Measurements from ENCODE around the gene CCM2L. TPM values are rescaled to one million over a fixed set of nuclear protein-coding genes. Genes with fewer than 3 reads are reported as not detected.

Gene CCM2L
- total and polyA plus RNA-seq, 9 of the 15 experiments (the other 6 are each of a cell fraction or from before 2014, with no cell fraction given) = 0.04 TPM; not detected in 8

GRCh38 chr20:32057656-32058184 lies 47.5 kb downstream of the CCM2L start:
- CTCF ChIA-PET (ENCODE audit: low intra/inter-chr PET ratio) = no interaction called here
- WGBS (ENCODE audit: insufficient coverage, low coverage, missing lambda C conversion rate) = 7% methylated on average over 8 of the region's 8 CpGs
- DNase-seq (ENCODE audit: extremely low read depth in 1 of 4, low spot score in 3 of 4) (no peak), ATAC-seq (no peak), FAIRE-seq (no peak)
- Histone ChIP-seq H2AFZ (ENCODE audit: low read depth, low read length) (no peak overlapping the region), H3K4me2 (ENCODE audit: insufficient read depth, low read length) (no peak overlapping the region), H3K79me2 (ENCODE audit: control insufficient read depth, insufficient read depth, low read length) (no peaks in the 10 kb centered on the region), H3K4me3 (no peak overlapping the region), H3K27me3 (ENCODE audit: control insufficient read depth in 2 of 2, insufficient read depth in 2 of 2, low read length in 2 of 2) (peaks cover 45 to 74% of the 10 kb centered on the region in 2 experiments), H3K9me3 (replicated peaks; ENCODE audit: control insufficient read depth, insufficient read depth, low read depth, low read length) (no peaks in the 10 kb centered on the region), H3K9ac (ENCODE audit: insufficient read depth in 1 of 2, low read depth in 2 of 2, low read length in 2 of 2) (no peak overlapping the region; a peak in 1 of 4 replicates), H3K36me3 (ENCODE audit: control insufficient read depth, insufficient read depth, low read length) (no peaks in the 10 kb centered on the region), H3K27ac (ENCODE audit: extremely low read depth, low read depth, low read length) (no peak overlapping the region), H4K20me1 (replicated peaks; ENCODE audit: control insufficient read depth, insufficient read depth, low read length) (no peaks in the 10 kb centered on the region), H3K9me1 (ENCODE audit: control insufficient read depth, insufficient read depth, low read length) (no peaks in the 10 kb centered on the region), H3K4me1 (replicated peaks in 1 of 2; ENCODE audit: control insufficient read depth in 2 of 2, insufficient read depth in 2 of 2, low read length in 2 of 2) (peaks cover 0 to 3% of the 10 kb centered on the region in 2 experiments; a peak in 3 of 5 replicates)
- BruUV-seq (replicated peaks) = no TSS peak
- in situ Hi-C loops (cut with MboI) = no loop called here
- POLR2A ChIA-PET = no interaction called here
- intact Hi-C loops (cut with micrococcal nuclease) = no loop called here
- no peak for TF ChIP-seq ILK (tag; IDR thresholded peaks at IDR 0.05; ENCODE audit: borderline replicate concordance, low read depth)
- no peak for TF ChIP-seq CREB3L1 (IDR thresholded peaks at IDR 0.05; ENCODE audit: borderline replicate concordance, low read depth)
- no peak for TF ChIP-seq ZNF785 (CRISPR knock-in tag; IDR thresholded peaks at IDR 0.05)
- TF ChIP-seq NR2F6 (CRISPR knock-in tag; IDR thresholded peaks at IDR 0.05) = no peak
- TF ChIP-seq SRSF7 (optimal IDR thresholded peaks at IDR 0.05; ENCODE audit: low read depth, low read length) = no peak
- no peak for TF ChIP-seq TEAD2 (tag; IDR thresholded peaks at IDR 0.05)
- no peak for TF ChIP-seq SAFB (IDR thresholded peaks at IDR 0.05; ENCODE audit: borderline replicate concordance, low read depth, low read length)
- no peak for TF ChIP-seq E2F6 (IDR thresholded peaks at IDR 0.05; ENCODE audit: borderline replicate concordance in 1 of 2, extremely low read depth in 1 of 2, insufficient read depth in 1 of 2, insufficient read length in 1 of 2, low read depth in 1 of 2, low read length in 1 of 2, poor library complexity in 1 of 2, severe bottlenecking in 1 of 2)
- TF ChIP-seq ZNF589 (CRISPR knock-in tag; IDR thresholded peaks at IDR 0.05; ENCODE audit: low read depth) = no peak
- no peak for TF ChIP-seq ZBTB11 (CRISPR knock-in tag; IDR thresholded peaks at IDR 0.05)
- TF ChIP-seq ZNF655 (CRISPR knock-in tag; IDR thresholded peaks at IDR 0.05) = no peak
- no peak for TF ChIP-seq KLF13 (tag; IDR thresholded peaks at IDR 0.05; ENCODE audit: borderline replicate concordance, low read depth)
- no peak for TF ChIP-seq POLR3G (IDR thresholded peaks at IDR 0.05; ENCODE audit: extremely low read depth, insufficient read length, insufficient replicate concordance)
- TF ChIP-seq ZNF586 (CRISPR knock-in tag; conservative IDR thresholded peaks at IDR 0.05) = no peak

Measured in K562 (cell line).